GOT3 (cell line): ENCODE results near the gene GAPDHS.

Experiments used
- DNase-seq: peaks from one replicate; lab custom pipeline; 2025; ENCODE audit warnings: mixed read lengths; lab: John Stamatoyannopoulos, UW

GAPDHS gene

GRCh38 chr19:35557539-35558399, 24.5 kb downstream of the GAPDHS start:
- no peak for DNase-seq

GRCh38 chr19:35558400-35559280, 25.4 kb downstream of the GAPDHS start:
- DNase-seq, result no peak

GRCh38 chr19:35559281-35559659, 26.0 kb downstream of the GAPDHS start:
- no peak for DNase-seq

GRCh38 chr19:35559781-35560180, 26.5 kb downstream of the GAPDHS start:
- no peak for DNase-seq

- DNase-seq, result no peak
Observed at GRCh38 chr19:35560271-35560670, 27.0 kb downstream of the GAPDHS start.

GRCh38 chr19:35560677-35561076, 27.4 kb downstream of the GAPDHS start:
- no peak for DNase-seq

- DNase-seq, result no peak
Observed at GRCh38 chr19:35561436-35561835, 28.2 kb downstream of the GAPDHS start.

GRCh38 chr19:35562336-35562735, 29.1 kb downstream of the GAPDHS start:
- DNase-seq, result no peak

GRCh38 chr19:35562776-35563175, 29.5 kb downstream of the GAPDHS start:
- no peak for DNase-seq

GRCh38 chr19:35563207-35563829, 30.1 kb downstream of the GAPDHS start, which contains the start of gene ATP4A:
Gene ATP4A, minus strand, starts transcription at chr19:35563658. Its CDS starts 29 bp downstream, at chr19:35563629.
- no peak for DNase-seq

- no peak for DNase-seq
Observed at GRCh38 chr19:35565016-35565856, 32.0 kb downstream of the GAPDHS start.

GRCh38 chr19:35566738-35567137, 33.5 kb downstream of the GAPDHS start:
- DNase-seq, result no peak

- DNase-seq, result no peak
Observed at GRCh38 chr19:35569281-35569781, 36.1 kb downstream of the GAPDHS start.

- DNase-seq, result no peak
Observed at GRCh38 chr19:35571406-35571965, 38.2 kb downstream of the GAPDHS start.

- DNase-seq, result no peak
Observed at GRCh38 chr19:35577918-35578317, 44.7 kb downstream of the GAPDHS start.

GRCh38 chr19:35578707-35579106, 45.5 kb downstream of the GAPDHS start:
- no peak for DNase-seq

- DNase-seq, result no peak
Observed at GRCh38 chr19:35582760-35583159, 49.5 kb downstream of the GAPDHS start.

GRCh38 chr19:35585848-35586247, 52.6 kb downstream of the GAPDHS start, which contains the start of gene PMIS2:
Gene PMIS2, plus strand, starts transcription at chr19:35586173. Its CDS starts 87 bp downstream, at chr19:35586260.
- no peak for DNase-seq

GRCh38 chr19:35587321-35587720, 54.1 kb downstream of the GAPDHS start:
- no peak for DNase-seq

- no peak for DNase-seq
Observed at GRCh38 chr19:35590875-35591274, 57.6 kb downstream of the GAPDHS start.

- no peak for DNase-seq
Observed at GRCh38 chr19:35592226-35592625, 59.0 kb downstream of the GAPDHS start.
